SH-SY5Y (cell line): Measurements from ENCODE around the gene SMARCD3.

Experiments
- GATA2 ChIP-seq: IDR thresholded peaks from 2 replicates; pipeline ENCODE4 v1.6.1; 2011; ENCODE audit warnings: mild to moderate bottlenecking, low read depth, low read length
- GATA3 ChIP-seq: IDR thresholded peaks from 2 replicates; pipeline ENCODE4 v1.6.1; 2011; ENCODE audit warnings: low read depth, mild to moderate bottlenecking, low read length, moderate library complexity

DNA sequence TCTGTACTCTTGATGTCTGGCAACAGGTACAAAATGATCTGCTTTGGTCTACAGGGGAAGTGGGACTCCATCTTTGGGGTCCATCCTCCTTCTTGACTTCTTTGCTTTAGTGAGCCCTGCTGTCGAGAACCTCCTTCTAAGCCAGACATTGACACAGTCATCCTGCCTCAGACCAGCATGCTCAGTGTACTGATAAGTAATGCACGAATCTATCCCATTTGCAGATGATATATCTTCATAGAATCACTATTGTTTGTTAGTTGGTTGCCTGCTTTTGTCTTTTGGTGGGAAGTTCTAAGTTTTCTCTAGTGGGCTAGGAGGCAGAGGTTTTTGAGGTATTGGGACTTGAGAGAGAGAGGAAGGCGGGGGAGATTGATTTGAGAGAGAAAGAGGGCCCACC lies 47.1 kb downstream of the SMARCD3 start:
- TF ChIP-seq GATA3 = no peak
- no peak for TF ChIP-seq GATA2
